GM12878 (cell line): ENCODE data around the gene CYP4F8. TPM values are rescaled to one million over a fixed set of nuclear protein-coding genes. Genes with fewer than 3 reads are reported as not detected.

ENCODE experiments used
- ATAC-seq: fragments of 200-7000 bp; cut with Tn5 transposase; 3 replicates; pipeline ENCODE4 v1.9.1; 2020; ENCODE audit warnings: mild to moderate bottlenecking, moderate library complexity
- BruUV-seq: library from RNA; stranded (reverse); fragments of 400-500 nt; replicated peaks from 2 replicates; lab custom pipeline; 2021; lab: Mats Ljungman, UMichigan
- CTCF ChIA-PET: fragments of 300-600 bp; sonication (Branson Sonifier 250); formaldehyde crosslinking; extraction: SDS; loops from one replicate; lab custom pipeline; 2021; ENCODE audit warnings: inconsistent platforms; lab: Yijun Ruan, JAX
- POLR2A ChIA-PET: fragments of 350-600 bp; formaldehyde crosslinking; extraction: SDS; loops from one replicate; lab custom pipeline; 2021; ENCODE audit warnings: inconsistent platforms; lab: Charles Lee
- RAD21 ChIA-PET: fragments of 300-600 bp; sonication (Branson Sonifier 250); formaldehyde crosslinking; loops from one replicate; lab custom pipeline; 2023; ENCODE audit warnings: antibody characterized with exemption; ENCODE audit not compliant: unreplicated experiment; lab: Charles Lee
- SMC1A ChIA-PET: fragments of 300-600 bp; sonication (Branson Sonifier 250); formaldehyde crosslinking; loops from one replicate; lab custom pipeline; 2023; ENCODE audit not compliant: unreplicated experiment, uncharacterized antibody; lab: Charles Lee
- DNase-seq: peaks from one replicate; pipeline ENCODE4 v3.0.0-alpha.2; 2011; ENCODE audit warnings: low read depth, low spot score
- FAIRE-seq: peaks from 3 replicates; lab custom pipeline; 2011; peaks lifted over from hg19 to GRCh38; lab: Jason Lieb, UNC
- H2AFZ ChIP-seq: 2 replicates; pipeline ENCODE4 v1.6.0; 2011; ENCODE audit warnings: low read depth, low read length, control low read depth; ENCODE audit not compliant: control insufficient read depth
- H3K27ac ChIP-seq: 2 replicates; pipeline ENCODE4 v1.5.1; 2011; ENCODE audit warnings: control low read depth; ENCODE audit not compliant: control insufficient read depth, insufficient read depth
- H3K27me3 ChIP-seq, 2 experiments: replicated peaks in 1 of 2; 2 replicates each; pipeline versions ENCODE4 v1.6.0 to v1.6.1; 2011; ENCODE audit warnings: low read length in 1 of 2; ENCODE audit not compliant: control insufficient read depth in 2 of 2, insufficient read depth in 2 of 2
- H3K36me3 ChIP-seq, 2 experiments: 2 replicates each; pipeline ENCODE4 v1.5.1; 2011; ENCODE audit warnings: low read length in 1 of 2; ENCODE audit not compliant: control insufficient read depth in 2 of 2, insufficient read depth in 2 of 2
- H3K4me1 ChIP-seq: 2 replicates; pipeline ENCODE4 v1.6.1; 2011; ENCODE audit warnings: mild to moderate bottlenecking, low read length, moderate library complexity, mixed read lengths; ENCODE audit not compliant: control insufficient read depth, insufficient read depth
- H3K4me2 ChIP-seq: 2 replicates; pipeline ENCODE4 v1.6.0; 2011; ENCODE audit warnings: control low read depth; ENCODE audit not compliant: control insufficient read depth, insufficient read depth
- H3K4me3 ChIP-seq: fragments of 200-600 bp; sonication (generic); 2 replicates; pipeline ENCODE4 v1.5.1; 2016
- H3K79me2 ChIP-seq: 2 replicates; pipeline ENCODE4 v1.6.0; 2011; ENCODE audit warnings: low read length; ENCODE audit not compliant: control insufficient read depth, insufficient read depth
- H3K9ac ChIP-seq: 2 replicates; pipeline ENCODE4 v1.8.0; 2011; ENCODE audit warnings: low read length, control low read depth, mixed read lengths; ENCODE audit not compliant: control insufficient read depth, insufficient read depth
- H3K9me3 ChIP-seq: replicated peaks from 3 replicates; pipeline ENCODE4 v1.5.1; 2011; ENCODE audit warnings: mild to moderate bottlenecking, low read length; ENCODE audit not compliant: control insufficient read depth, insufficient read depth
- H4K20me1 ChIP-seq: 2 replicates; pipeline ENCODE4 v1.6.0; 2011; ENCODE audit not compliant: control insufficient read depth, insufficient read depth
- CHD4 ChIP-seq: fragments of 200-600 bp; sonication (generic); IDR thresholded peaks from 2 replicates; pipeline ENCODE4 v1.6.1; 2016; ENCODE audit warnings: mild to moderate bottlenecking
- CREM ChIP-seq: IDR thresholded peaks from 2 replicates; pipeline ENCODE4 v1.6.1; 2014; ENCODE audit warnings: antibody characterized with exemption, low read depth
- GABPA ChIP-seq: IDR thresholded peaks from 2 replicates; pipeline ENCODE4 v1.6.1; 2014; ENCODE audit warnings: antibody characterized with exemption, low read depth, mild to moderate bottlenecking, inconsistent platforms
- HDAC2 ChIP-seq: fragments of 200-600 bp; sonication (generic); IDR thresholded peaks from 2 replicates; pipeline ENCODE4 v1.6.1; 2017
- IRF5 ChIP-seq: fragments of 450-650 bp; IDR thresholded peaks from 2 replicates; pipeline ENCODE4 v1.6.1; 2017; ENCODE audit warnings: borderline replicate concordance
- MYC ChIP-seq: IDR thresholded peaks from 2 replicates; pipeline ENCODE4 v1.6.1; 2011; ENCODE audit warnings: mild to moderate bottlenecking, low read length, moderate library complexity, inconsistent platforms; ENCODE audit not compliant: insufficient read depth, insufficient replicate concordance, insufficient read length, severe bottlenecking
- RUNX3 ChIP-seq: IDR thresholded peaks from 2 replicates; pipeline ENCODE4 v1.6.1; 2012; ENCODE audit warnings: low read length, inconsistent platforms
- SP1 ChIP-seq: IDR thresholded peaks from one replicate; pipeline ENCODE4 v1.6.1; 2011; ENCODE audit warnings: low read depth, low read length
- TARDBP ChIP-seq: IDR thresholded peaks from 2 replicates; pipeline ENCODE4 v1.6.1; 2016; ENCODE audit warnings: borderline replicate concordance
- ZBTB40 ChIP-seq: fragments of 450-650 bp; IDR thresholded peaks from 2 replicates; pipeline ENCODE4 v1.6.1; 2016; ENCODE audit warnings: mild to moderate bottlenecking, moderate library complexity, borderline replicate concordance
- ZNF207 ChIP-seq: fragments of 450-650 bp; IDR thresholded peaks from 2 replicates; pipeline ENCODE4 v1.6.1; 2014; ENCODE audit warnings: antibody characterized with exemption, mild to moderate bottlenecking, borderline replicate concordance
- WGBS: methylation state at CpG from one replicate; pipeline ENCODE4 v1.1.6; 2016; ENCODE audit warnings: low lambda C conversion rate; ENCODE audit not compliant: insufficient replicate concordance, insufficient coverage; ENCODE audit errors: missing lambda C conversion rate; 5-methylcytosine and 5-hydroxymethylcytosine counted together
- in situ Hi-C: fragments of 300-500 bp; cut with MboI; formaldehyde crosslinking; loops from 9 replicates; pipeline ENCODE4 v1.14.3; 2018; ENCODE audit warnings: mixed read lengths
- intact Hi-C: fragments of 100-400 bp; cut with micrococcal nuclease; formaldehyde crosslinking; loops from one replicate; pipeline ENCODE4 v1.14.2; 2022; ENCODE audit not compliant: unreplicated experiment
- polyA plus RNA-seq, 11 experiments: library from polyadenylated mRNA; depleted of rRNA in 4 of 11; unstranded in 6 of 11; stranded (reverse) in 5 of 11; fragments of >200 nt; fragmentation: Nextera tagmentation in 4 of 11; fragmentation: Illumina TruSeq in 1 of 11; extraction: Ambion mirVana in 4 of 11; extraction: Trizol in 1 of 11; gene quantifications; 1 replicate in 1 of 11; 2 replicates in 10 of 11; pipeline versions ENCODE4 v1.2.1 to v1.2.3, GENCODE V29; 2011 to 2016; ENCODE audit warnings: inconsistent platforms in 2 of 11, missing spikeins in 2 of 11, low read depth in 1 of 11
- total RNA-seq, 4 experiments: library from RNA; depleted of rRNA in 3 of 4; stranded (reverse); fragments of >200 nt in 3 of 4; fragmentation: Illumina TruSeq in 1 of 4; extraction: Trizol in 1 of 4; gene quantifications; 2 replicates each; pipeline versions ENCODE4 v1.2.1 to v1.2.3, GENCODE V29; 2013 to 2021

CYP4F8 gene
- total and polyA plus RNA-seq, 10 of the 15 experiments (the other 5 are each of a cell fraction or from before 2014, with no cell fraction given) = not detected

DNA sequence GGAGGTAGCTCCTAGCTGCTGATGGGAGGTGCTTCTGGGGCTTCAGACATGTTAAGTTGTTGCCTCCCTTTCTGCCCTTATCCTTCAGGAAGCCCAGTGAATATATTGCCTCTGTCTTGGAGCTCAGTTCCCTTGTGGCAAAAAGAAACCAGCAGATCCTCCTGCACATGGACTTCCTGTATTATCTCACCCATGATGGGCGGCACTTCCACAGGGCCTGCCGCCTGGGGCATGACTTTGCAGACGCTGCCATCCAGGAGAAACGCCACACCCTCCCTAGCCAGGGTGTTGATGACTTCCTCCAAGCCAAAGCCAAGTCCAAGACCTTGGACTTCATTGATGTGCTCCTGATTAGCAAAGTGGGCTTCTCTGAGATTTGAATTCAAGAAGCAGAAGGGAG is 51.9 kb downstream of the CYP4F8 start:
- Histone ChIP-seq H3K4me2 (no peak overlapping the region), H3K36me3 (no peaks in the 10 kb centered on the region), H3K4me1 (no peaks in the 10 kb centered on the region), H3K79me2 (no peaks in the 10 kb centered on the region), H3K9me3 (no peaks in the 10 kb centered on the region), H3K27ac (no peak overlapping the region), H3K9ac (no peak overlapping the region), H3K4me3 (no peak overlapping the region), H3K27me3 (no peaks in the 10 kb centered on the region), H2AFZ (no peak overlapping the region), H4K20me1 (no peaks in the 10 kb centered on the region)
- BruUV-seq = no TSS peak
- no peak for DNase-seq
- intact Hi-C loops = no loop called here
- ChIA-PET SMC1A (no interaction called here), RAD21 (no interaction called here), CTCF (no interaction called here), POLR2A (no interaction called here)
- WGBS = 24% methylated on average over 4 of the region's 4 CpGs
- no peak for ATAC-seq
- in situ Hi-C loops = no loop called here
- FAIRE-seq = no peak
- TF ChIP-seq HDAC2 (no peak), RUNX3 (no peak)

DNA sequence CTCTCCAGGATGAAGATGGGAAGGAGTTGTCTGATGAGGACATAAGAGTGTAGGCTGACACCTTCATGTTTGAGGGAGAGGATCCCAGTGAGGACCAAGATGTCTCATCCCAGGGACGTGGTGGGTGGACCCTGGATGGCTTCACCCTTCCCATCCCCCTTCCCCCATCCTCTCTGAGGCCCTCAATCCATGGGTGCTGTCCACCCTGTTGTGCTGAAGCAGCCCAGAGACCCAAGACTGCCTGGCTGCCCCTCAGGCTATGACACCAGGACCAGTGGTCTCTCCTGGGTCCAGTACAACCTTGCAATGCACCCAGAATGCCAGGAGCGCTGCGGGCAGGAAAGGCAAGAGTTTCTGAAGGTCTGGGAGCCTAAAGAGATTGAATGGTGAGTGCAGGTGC is 54.4 kb downstream of the CYP4F8 start:
- ATAC-seq (no peak), FAIRE-seq (no peak), DNase-seq (no peak)
- Histone ChIP-seq H2AFZ (no peak overlapping the region), H3K4me3 (no peak overlapping the region), H3K27me3 (no peaks in the 10 kb centered on the region), H3K9ac (no peak overlapping the region), H3K36me3 (no peaks in the 10 kb centered on the region), H3K79me2 (no peaks in the 10 kb centered on the region), H3K4me1 (no peaks in the 10 kb centered on the region), H3K4me2 (no peak overlapping the region), H3K9me3 (no peaks in the 10 kb centered on the region), H4K20me1 (no peaks in the 10 kb centered on the region), H3K27ac (no peak overlapping the region)
- no TSS peak for BruUV-seq
- intact Hi-C loops (no loop called here), in situ Hi-C loops (no loop called here)
- RAD21 ChIA-PET = no interaction called here
- 7% methylated on average over 3 of the region's 3 CpGs for WGBS
- CTCF ChIA-PET = no interaction called here
- SMC1A ChIA-PET = no interaction called here
- POLR2A ChIA-PET = no interaction called here
- TF ChIP-seq ZNF207 (no peak), TARDBP (no peak), CHD4 (no peak), ZBTB40 (no peak), SP1 (no peak), GABPA (no peak), MYC (no peak), CREM (no peak), IRF5 (no peak)
